NCI-H82 (cell line): ENCODE results near the gene CACNA1C.

Experiments used
- DNase-seq: peaks from one replicate; lab custom pipeline; 2025; lab: John Stamatoyannopoulos, UW

Gene CACNA1C

GRCh38 chr12:2456813-2457186, 404.0 kb downstream of the CACNA1C start:
- DNase-seq = peak; percentile 26

- peak; percentile 88 for DNase-seq
These were observed 404.6 kb downstream of the CACNA1C start for GRCh38 chr12:2457215-2457932.

- peak; percentile 95 for DNase-seq
These were observed 405.2 kb downstream of the CACNA1C start for GRCh38 chr12:2457933-2458414.

GRCh38 chr12:2460051-2460670, 407.4 kb downstream of the CACNA1C start:
- DNase-seq = no peak

- DNase-seq = no peak
These were observed 408.3 kb downstream of the CACNA1C start for GRCh38 chr12:2461046-2461445.

GRCh38 chr12:2461645-2462044, 408.9 kb downstream of the CACNA1C start:
- DNase-seq = no peak

- DNase-seq = no peak
These were observed 409.3 kb downstream of the CACNA1C start for GRCh38 chr12:2462087-2462486.

- DNase-seq = peak; percentile 42
These were observed 410.9 kb downstream of the CACNA1C start for GRCh38 chr12:2463719-2464118.

GRCh38 chr12:2465681-2466080, 412.9 kb downstream of the CACNA1C start:
- no peak for DNase-seq

GRCh38 chr12:2466211-2466610, 413.4 kb downstream of the CACNA1C start:
- no peak for DNase-seq

- no peak for DNase-seq
These were observed 414.8 kb downstream of the CACNA1C start for GRCh38 chr12:2467447-2468195.

GRCh38 chr12:2475984-2476383, 423.2 kb downstream of the CACNA1C start:
- peak; percentile 99 for DNase-seq

GRCh38 chr12:2477009-2477766, 424.4 kb downstream of the CACNA1C start:
- DNase-seq = peak; percentile 23

GRCh38 chr12:2479851-2480535, 427.2 kb downstream of the CACNA1C start:
- no peak for DNase-seq

GRCh38 chr12:2481346-2481745, 428.6 kb downstream of the CACNA1C start:
- no peak for DNase-seq

- no peak for DNase-seq
These were observed 429.2 kb downstream of the CACNA1C start for GRCh38 chr12:2481951-2482350.

GRCh38 chr12:2482938-2483660, 430.3 kb downstream of the CACNA1C start:
- DNase-seq = no peak

- no peak for DNase-seq
These were observed 430.9 kb downstream of the CACNA1C start for GRCh38 chr12:2483713-2484112.

- no peak for DNase-seq
These were observed 431.5 kb downstream of the CACNA1C start for GRCh38 chr12:2484141-2484776.

GRCh38 chr12:2485681-2486080, 432.9 kb downstream of the CACNA1C start:
- DNase-seq = peak; percentile 87
